ENCODE data around the gene ARHGEF2.

The ARHGEF2 gene

GRCh38 chr1:155978325-155978972 is at the start of gene ARHGEF2:
ARHGEF2 (minus strand) TSS chr1:155978547; CDS start chr1:155978427, 120 bp downstream.
- peak within 1 kb of the TSS; percentile 68 for H3K4me3 ChIP-seq (ENCODE audit: low read length)
- no peak for TF ChIP-seq ZNF274 (IDR thresholded peaks at IDR 0.05; ENCODE audit: low read depth, low read length)

GRCh38 chr1:156026588-156026987 is 48.2 kb upstream of the ARHGEF2 start:
- H3K4me3 ChIP-seq (ENCODE audit: low read length): no peak overlapping the region
- TF ChIP-seq ZNF274 (IDR thresholded peaks at IDR 0.05; ENCODE audit: low read depth, low read length): no peak

DNA sequence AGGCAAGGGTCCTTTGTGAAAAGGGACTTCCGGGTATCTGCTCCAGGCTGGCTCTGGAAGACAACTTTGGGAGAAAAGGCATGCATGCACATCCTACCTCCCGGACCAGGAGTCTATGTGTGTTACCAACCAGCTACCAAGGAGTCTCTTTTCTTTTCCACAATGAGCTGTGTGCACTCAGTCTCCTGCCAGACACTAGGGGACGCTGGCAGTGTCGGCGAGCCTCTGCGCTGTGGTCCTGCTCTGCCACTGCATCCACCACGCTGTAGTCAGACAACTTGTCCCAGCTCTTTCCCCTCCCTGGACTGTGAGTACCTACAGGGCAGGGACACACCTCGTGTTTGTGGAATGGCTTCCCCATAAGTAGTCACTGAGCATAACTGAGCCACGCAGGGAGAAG is 47.5 kb upstream of the ARHGEF2 start:
- no peak for TF ChIP-seq ZNF274 (IDR thresholded peaks at IDR 0.05; ENCODE audit: low read depth, low read length)
- no peak overlapping the region for H3K4me3 ChIP-seq (ENCODE audit: low read length)

GRCh38 chr1:156024801-156025200 is 46.5 kb upstream of the ARHGEF2 start:
- H3K4me3 ChIP-seq (ENCODE audit: low read length): no peak overlapping the region
- no peak for TF ChIP-seq ZNF274 (IDR thresholded peaks at IDR 0.05; ENCODE audit: low read depth, low read length)

- TF ChIP-seq ZNF274 (IDR thresholded peaks at IDR 0.05; ENCODE audit: low read depth, low read length): no peak
- no peak overlapping the region for H3K4me3 ChIP-seq (ENCODE audit: low read length)
Measured at GRCh38 chr1:156021954-156022353, 43.6 kb upstream of the ARHGEF2 start.

DNA sequence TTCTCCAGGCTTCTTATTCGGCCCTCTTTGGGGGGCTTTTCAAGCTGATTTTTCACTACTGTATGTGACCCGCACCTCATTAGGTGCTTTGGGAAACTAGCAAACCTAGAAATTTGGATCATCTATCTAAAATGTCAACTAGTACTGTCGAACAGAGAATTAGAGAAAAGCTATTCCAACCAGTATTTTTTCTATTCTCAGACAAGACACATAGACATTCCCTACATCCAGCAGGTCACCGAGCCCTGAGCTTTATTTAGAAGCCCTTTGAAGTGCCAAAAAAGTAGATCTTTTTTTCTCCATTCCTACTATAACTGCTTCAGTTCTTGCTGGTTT is 42.7 kb upstream of the ARHGEF2 start:
- no peak overlapping the region; the same call in 1 of the 2 replicates for H3K4me3 ChIP-seq (ENCODE audit: low read length)

GRCh38 chr1:156020293-156021092 is 42.1 kb upstream of the ARHGEF2 start, which contains the start of gene SSR2:
SSR2 (minus strand) TSS chr1:156020951; CDS start chr1:156020167, 784 bp downstream.
- no peak for TF ChIP-seq ZNF274 (IDR thresholded peaks at IDR 0.05; ENCODE audit: low read depth, low read length)
- H3K4me3 ChIP-seq (ENCODE audit: low read length): peak within 1 kb of the TSS; percentile 70

More for the DNA sequence above, 42.7 kb upstream of the ARHGEF2 start:
- TF ChIP-seq ZNF274 (IDR thresholded peaks at IDR 0.05; ENCODE audit: low read depth, low read length): no peak

DNA sequence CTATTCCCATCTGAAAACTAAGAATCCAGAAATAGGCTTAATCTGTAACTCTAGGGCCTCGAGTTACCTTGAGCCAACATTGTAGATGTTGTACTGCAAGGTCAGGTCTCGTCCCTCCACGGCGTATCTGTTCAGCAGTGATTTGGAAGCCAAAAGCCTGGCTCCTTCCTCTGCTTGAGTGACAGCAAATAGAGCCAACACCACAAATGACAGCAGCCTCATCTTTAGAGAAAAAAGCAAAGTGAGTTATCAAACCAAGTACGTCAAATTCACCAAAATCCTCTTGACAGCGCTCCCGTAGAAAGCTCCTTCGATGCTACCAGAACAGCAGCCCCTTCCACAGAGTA is 41.6 kb upstream of the ARHGEF2 start:
- no peak for TF ChIP-seq ZNF274 (IDR thresholded peaks at IDR 0.05; ENCODE audit: low read depth, low read length)
- H3K4me3 ChIP-seq (ENCODE audit: low read length): peak overlapping the region; percentile 70

DNA sequence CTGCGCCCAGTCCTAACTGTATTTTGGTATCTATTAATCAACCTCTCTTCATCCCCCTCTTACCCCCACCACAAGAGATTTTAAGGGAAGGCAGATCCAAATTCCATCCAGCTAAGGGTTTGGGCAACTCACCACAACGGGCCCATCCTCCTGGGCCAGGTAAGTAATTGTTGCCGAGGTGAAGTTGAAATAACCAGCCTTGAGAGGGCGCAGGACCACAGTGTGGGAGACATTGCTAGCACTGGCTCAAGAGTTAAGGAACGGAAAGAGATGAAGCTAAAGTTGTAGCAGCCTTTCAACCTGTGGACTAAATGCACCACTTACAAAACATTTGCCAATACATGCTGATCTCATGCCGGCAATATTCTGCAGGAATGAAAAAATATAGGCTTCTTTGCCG is 36.5 kb upstream of the ARHGEF2 start:
- no peak for TF ChIP-seq ZNF274 (IDR thresholded peaks at IDR 0.05; ENCODE audit: low read depth, low read length)
- no peak overlapping the region for H3K4me3 ChIP-seq (ENCODE audit: low read length)

GRCh38 chr1:156012051-156012817 is 33.9 kb upstream of the ARHGEF2 start:
- no peak for TF ChIP-seq ZNF274 (IDR thresholded peaks at IDR 0.05; ENCODE audit: low read depth, low read length)
- peak overlapping the region; percentile 47; the same call in 1 of the 2 replicates for H3K4me3 ChIP-seq (ENCODE audit: low read length)

DNA sequence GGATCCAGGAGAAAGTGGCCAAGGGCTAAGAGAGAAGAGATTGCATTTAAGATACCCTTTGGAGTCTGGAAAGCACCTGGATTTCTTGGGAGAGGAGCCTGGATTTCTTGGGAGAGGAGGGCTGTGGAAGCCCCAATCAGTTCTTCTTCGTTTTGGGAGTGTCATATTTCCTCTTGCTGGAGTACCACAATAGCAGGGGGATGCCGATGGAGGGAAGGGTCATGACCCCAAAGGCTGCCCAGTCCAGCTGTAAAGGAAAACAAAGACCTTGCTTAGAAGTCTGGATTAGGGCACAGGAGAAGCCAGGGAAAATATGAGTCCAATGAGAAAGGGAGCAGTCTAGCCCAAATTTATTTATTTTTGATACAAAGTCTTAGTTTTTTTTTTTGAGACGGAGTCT is 31.1 kb upstream of the ARHGEF2 start:
- no peak for TF ChIP-seq ZNF274 (IDR thresholded peaks at IDR 0.05; ENCODE audit: low read depth, low read length)
- H3K4me3 ChIP-seq (ENCODE audit: low read length): no peak overlapping the region

- H3K4me3 ChIP-seq (ENCODE audit: low read length): no peak overlapping the region
- no peak for TF ChIP-seq ZNF274 (IDR thresholded peaks at IDR 0.05; ENCODE audit: low read depth, low read length)
Measured at GRCh38 chr1:156006666-156007376, 28.5 kb upstream of the ARHGEF2 start.

DNA sequence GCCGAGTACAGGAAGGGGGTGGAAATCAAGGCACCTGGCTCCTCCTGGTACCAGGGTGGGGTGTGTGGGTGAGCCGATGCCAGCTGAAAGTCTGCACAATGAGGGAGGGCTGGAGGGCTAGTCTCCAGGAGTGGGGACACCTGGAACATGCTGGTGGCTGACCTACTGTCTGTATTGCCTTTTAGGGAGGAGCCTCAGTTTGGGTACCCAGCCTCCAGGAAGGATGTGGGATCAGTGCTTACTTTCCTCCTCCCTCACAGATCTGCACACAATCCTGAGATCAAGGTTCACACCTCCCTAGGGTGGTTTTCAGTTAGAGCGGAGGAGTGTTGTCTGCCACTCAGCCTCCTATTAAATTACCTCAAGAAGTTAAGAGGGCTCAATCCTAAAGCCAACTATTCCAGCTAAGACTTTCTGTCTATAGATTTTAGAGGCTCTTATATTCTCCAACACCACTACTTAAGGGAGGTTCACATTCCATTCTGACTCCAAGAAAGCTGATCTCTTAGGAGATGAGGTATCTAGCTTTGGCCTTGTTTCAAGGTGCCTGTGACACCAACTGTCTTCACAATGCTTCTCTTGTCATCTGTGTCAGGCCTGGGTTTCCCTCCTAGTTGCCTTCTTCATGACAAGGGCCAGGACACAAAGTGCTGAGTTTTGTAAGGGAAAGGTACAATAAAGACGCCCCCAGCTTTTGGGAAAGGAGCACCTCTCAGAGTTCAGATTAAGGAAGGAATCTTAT is 26.7 kb upstream of the ARHGEF2 start:
- no peak for TF ChIP-seq ZNF274 (IDR thresholded peaks at IDR 0.05; ENCODE audit: low read depth, low read length)

GRCh38 chr1:156003923-156004188 is 25.5 kb upstream of the ARHGEF2 start:
- H3K4me3 ChIP-seq (ENCODE audit: low read length): no peak overlapping the region

More for the DNA sequence above, 26.7 kb upstream of the ARHGEF2 start:
- no peak overlapping the region for H3K4me3 ChIP-seq (ENCODE audit: low read length)

More at GRCh38 chr1:156003923-156004188, 25.5 kb upstream of the ARHGEF2 start:
- no peak for TF ChIP-seq ZNF274 (IDR thresholded peaks at IDR 0.05; ENCODE audit: low read depth, low read length)
